ENCODE data around the gene TNRC18. TPM values are rescaled to one million over a fixed set of nuclear protein-coding genes. Genes with fewer than 3 reads are reported as not detected.
"Not testable (repeated sequence)": the region's sequence is repeated elsewhere in the genome, so short reads cannot be mapped to it uniquely, and the experiment has no call there.

TNRC18 gene
- total RNA-seq, 1 donor from 2014 or later, result 198 TPM

DNA sequence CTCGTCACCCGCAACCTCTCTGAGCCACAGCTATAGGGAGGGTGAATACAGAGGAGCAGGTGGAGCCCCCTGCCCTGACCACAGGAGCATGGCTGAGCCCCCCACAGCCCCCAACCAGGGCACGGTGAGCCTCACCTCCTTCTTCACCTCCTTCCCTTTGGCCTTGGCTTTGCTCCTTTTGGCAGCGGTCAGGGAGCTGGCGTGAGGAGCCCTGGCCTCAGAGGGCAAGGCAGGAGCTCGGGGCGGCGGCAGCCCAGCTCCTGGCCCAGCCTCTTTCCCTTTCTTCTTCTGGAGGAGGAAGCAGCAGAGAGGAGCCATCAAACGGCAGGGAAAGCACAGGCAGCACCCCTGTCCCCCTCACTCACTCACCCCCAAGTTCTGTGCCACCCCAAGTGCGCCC, 98.7 kb downstream of the TNRC18 start:
- Mint-ChIP-seq H3K4me1 (ENCODE audit: unreplicated experiment) (no peaks in the 10 kb centered on the region), H3K27me3 (ENCODE audit: unreplicated experiment) (no peaks in the 10 kb centered on the region), H3K27ac (ENCODE audit: unreplicated experiment) (peak overlapping the region; percentile 23), H3K4me3 (ENCODE audit: unreplicated experiment) (no peak overlapping the region), H3K36me3 (ENCODE audit: unreplicated experiment) (peaks cover 33% of the 10 kb centered on the region), H3K9me3 (ENCODE audit: unreplicated experiment) (no peaks in the 10 kb centered on the region)
- TF ChIP-seq, protein P1, sequence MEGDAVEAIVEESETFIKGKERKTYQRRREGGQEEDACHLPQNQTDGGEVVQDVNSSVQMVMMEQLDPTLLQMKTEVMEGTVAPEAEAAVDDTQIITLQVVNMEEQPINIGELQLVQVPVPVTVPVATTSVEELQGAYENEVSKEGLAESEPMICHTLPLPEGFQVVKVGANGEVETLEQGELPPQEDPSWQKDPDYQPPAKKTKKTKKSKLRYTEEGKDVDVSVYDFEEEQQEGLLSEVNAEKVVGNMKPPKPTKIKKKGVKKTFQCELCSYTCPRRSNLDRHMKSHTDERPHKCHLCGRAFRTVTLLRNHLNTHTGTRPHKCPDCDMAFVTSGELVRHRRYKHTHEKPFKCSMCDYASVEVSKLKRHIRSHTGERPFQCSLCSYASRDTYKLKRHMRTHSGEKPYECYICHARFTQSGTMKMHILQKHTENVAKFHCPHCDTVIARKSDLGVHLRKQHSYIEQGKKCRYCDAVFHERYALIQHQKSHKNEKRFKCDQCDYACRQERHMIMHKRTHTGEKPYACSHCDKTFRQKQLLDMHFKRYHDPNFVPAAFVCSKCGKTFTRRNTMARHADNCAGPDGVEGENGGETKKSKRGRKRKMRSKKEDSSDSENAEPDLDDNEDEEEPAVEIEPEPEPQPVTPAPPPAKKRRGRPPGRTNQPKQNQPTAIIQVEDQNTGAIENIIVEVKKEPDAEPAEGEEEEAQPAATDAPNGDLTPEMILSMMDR (IDR thresholded peaks at IDR 0.05), result no peak
- DNase-seq (ENCODE audit: extremely low spot score, unreplicated experiment), result no peak

DNA sequence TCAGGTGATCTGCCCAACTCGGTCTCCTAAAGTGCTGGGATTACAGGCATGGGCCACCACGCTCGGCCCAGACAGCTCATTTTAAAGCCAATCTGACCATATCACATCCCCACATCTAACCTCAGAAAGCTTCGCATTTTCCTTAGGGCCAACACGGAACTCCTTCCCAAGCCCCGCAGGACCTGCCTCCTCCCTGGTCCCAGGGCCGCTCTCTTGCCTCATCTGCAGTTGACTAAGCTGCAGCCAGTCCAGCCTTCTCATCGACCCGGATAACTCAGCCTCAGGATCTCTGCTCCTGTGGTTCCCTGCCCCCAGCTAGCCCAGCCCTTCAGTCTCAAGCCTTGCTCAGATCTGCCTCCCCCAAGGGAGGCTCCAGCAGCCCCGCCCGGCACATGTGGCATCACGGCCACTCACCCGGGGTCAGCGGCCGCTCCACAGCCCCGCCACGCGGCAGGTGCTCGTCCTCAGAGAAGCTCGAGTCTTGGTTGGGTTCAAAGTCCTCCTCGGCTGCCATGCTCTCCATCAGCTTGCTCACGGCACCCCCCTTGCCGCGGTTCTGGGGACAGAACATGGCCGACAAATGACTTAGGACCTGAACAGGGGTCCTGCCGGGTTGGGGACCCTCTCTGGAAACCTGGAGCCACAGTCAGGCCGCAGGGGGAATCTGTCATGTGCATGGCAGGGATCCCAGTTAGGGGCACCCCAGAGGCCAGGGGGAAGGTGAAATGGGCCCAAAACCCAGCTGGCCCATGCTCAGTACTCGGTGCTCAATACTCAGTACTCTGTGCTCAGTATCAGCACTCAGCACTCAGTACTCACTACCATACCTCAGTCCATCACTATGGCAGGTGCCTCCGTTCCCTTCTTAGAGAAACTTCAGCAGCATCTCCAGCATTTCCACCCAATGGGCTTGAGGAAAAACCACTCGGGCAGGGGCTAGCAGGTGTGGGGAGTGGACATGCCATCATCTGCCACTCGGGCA, 99.5 kb downstream of the TNRC18 start:
- H3K27me3 Mint-ChIP-seq (ENCODE audit: unreplicated experiment); DNase-seq (ENCODE audit: extremely low spot score, unreplicated experiment); H3K4me1 Mint-ChIP-seq (ENCODE audit: unreplicated experiment); H3K4me3 Mint-ChIP-seq (ENCODE audit: unreplicated experiment); H3K27ac Mint-ChIP-seq (ENCODE audit: unreplicated experiment); H3K9me3 Mint-ChIP-seq (ENCODE audit: unreplicated experiment): not testable (repeated sequence)
- peaks cover 39% of the 10 kb centered on the region for H3K36me3 Mint-ChIP-seq (ENCODE audit: unreplicated experiment)

DNA sequence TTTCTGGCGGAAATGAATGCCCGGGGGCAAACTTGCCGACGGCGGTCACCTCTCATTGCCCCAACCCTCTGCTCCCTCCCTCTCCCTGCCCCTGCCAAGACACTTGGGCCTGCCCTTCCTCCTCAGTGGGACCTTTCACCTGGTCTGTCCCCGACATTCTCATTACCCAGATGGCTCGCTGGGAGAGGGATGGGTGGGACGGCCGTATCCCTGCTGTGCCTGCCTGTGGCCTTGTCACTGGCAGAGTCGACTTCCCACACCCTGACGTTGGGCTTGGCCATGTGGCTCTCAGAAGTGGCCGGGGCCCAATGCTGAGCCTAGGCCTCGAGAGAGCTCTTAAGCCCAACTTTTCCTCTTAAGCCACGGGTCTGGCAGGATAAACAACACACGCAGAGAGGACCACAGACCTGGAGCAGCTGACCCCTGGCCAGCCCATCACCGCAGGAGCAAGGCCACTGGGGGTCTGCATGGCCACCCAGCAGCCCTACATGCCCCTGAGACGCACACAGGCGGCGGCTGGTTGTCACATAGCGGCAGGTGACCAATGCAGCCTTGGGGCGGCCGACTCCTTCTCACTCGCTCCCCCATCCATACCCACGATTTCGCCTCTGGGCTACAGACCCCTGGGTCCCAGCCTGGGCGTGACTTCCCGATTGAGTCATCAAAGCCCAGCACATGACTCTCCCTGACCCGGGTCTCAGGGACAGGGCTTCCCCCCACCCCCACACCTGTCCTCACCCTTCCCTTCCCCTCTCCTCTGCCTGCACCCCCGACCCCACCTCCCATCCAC, 100.8 kb downstream of the TNRC18 start:
- peaks cover 51% of the 10 kb centered on the region for H3K36me3 Mint-ChIP-seq (ENCODE audit: unreplicated experiment)
- TF ChIP-seq, protein P1 (IDR thresholded peaks at IDR 0.05), result no peak
- H3K27ac Mint-ChIP-seq (ENCODE audit: unreplicated experiment), result no peak overlapping the region
- H3K9me3 Mint-ChIP-seq (ENCODE audit: unreplicated experiment), result peaks cover 10% of the 10 kb centered on the region
- no peak for DNase-seq (ENCODE audit: extremely low spot score, unreplicated experiment)
- H3K4me1 Mint-ChIP-seq (ENCODE audit: unreplicated experiment), result no peaks in the 10 kb centered on the region
- no peaks in the 10 kb centered on the region for H3K27me3 Mint-ChIP-seq (ENCODE audit: unreplicated experiment)
- no peak overlapping the region for H3K4me3 Mint-ChIP-seq (ENCODE audit: unreplicated experiment)

DNA sequence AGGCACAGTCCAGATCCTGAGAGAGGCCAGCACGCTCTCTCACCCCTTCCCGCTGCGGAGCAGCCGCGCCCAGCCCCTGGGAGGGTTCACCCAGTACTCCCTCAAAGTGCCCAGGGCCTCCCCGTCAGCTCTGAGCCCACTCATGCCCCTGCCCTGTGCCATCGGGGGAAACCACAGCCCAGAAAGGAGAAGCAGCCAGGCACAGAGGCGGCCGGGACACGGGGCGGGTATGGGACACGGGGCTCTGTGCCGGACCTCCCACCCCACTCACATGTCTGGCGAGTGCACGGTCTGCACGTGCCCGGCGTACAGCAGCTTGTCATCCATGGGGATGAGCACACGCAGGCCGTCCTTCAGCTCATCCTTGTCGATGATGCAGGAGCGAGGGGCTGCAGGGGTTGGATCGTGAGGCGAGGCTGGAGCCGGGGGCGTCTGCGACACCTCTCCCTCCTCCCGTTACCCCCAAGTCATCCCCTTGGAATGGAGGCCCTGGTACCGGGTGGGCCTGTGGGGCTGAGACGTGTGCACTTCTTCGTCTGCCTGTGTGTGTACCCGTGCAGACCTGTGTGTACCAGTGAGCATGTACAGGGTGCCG, 102.7 kb downstream of the TNRC18 start:
- TF ChIP-seq, protein P1 (IDR thresholded peaks at IDR 0.05), result no peak
- H3K27ac Mint-ChIP-seq (ENCODE audit: unreplicated experiment), result no peak overlapping the region

DNA sequence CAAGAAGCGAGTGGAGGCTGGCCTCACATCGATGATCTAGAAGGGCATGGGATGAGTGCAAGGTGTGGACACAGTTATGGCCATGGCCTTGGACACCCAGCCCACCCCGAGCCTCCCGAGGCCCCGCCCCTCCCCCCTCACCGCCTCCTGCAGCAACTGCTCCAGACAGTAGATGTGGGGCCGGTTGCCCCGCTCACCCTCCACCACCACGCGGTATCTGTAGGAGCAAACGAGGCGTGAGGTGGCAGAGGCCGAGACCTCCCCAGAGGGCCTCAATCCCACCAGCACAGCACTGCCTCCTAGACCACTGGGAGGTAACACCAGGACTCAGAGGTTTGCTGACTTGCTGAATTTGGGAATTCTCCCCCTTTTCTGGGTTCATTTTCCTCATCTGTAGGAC, 103.2 kb downstream of the TNRC18 start:
- Mint-ChIP-seq H3K4me1 (ENCODE audit: unreplicated experiment) (no peaks in the 10 kb centered on the region), H3K9me3 (ENCODE audit: unreplicated experiment) (peaks cover 10% of the 10 kb centered on the region), H3K27me3 (ENCODE audit: unreplicated experiment) (no peaks in the 10 kb centered on the region), H3K4me3 (ENCODE audit: unreplicated experiment) (no peak overlapping the region), H3K36me3 (ENCODE audit: unreplicated experiment) (peaks cover 52% of the 10 kb centered on the region), H3K27ac (ENCODE audit: unreplicated experiment) (no peak overlapping the region)
- TF ChIP-seq, protein P1 (IDR thresholded peaks at IDR 0.05), result no peak
- DNase-seq (ENCODE audit: extremely low spot score, unreplicated experiment), result no peak

More for the DNA sequence above, 102.7 kb downstream of the TNRC18 start:
- no peak overlapping the region for H3K4me3 Mint-ChIP-seq (ENCODE audit: unreplicated experiment)
- H3K4me1 Mint-ChIP-seq (ENCODE audit: unreplicated experiment), result no peaks in the 10 kb centered on the region
- no peaks in the 10 kb centered on the region for H3K27me3 Mint-ChIP-seq (ENCODE audit: unreplicated experiment)
- DNase-seq (ENCODE audit: extremely low spot score, unreplicated experiment), result no peak
- H3K36me3 Mint-ChIP-seq (ENCODE audit: unreplicated experiment), result peaks cover 50% of the 10 kb centered on the region
- peaks cover 10% of the 10 kb centered on the region for H3K9me3 Mint-ChIP-seq (ENCODE audit: unreplicated experiment)

DNA sequence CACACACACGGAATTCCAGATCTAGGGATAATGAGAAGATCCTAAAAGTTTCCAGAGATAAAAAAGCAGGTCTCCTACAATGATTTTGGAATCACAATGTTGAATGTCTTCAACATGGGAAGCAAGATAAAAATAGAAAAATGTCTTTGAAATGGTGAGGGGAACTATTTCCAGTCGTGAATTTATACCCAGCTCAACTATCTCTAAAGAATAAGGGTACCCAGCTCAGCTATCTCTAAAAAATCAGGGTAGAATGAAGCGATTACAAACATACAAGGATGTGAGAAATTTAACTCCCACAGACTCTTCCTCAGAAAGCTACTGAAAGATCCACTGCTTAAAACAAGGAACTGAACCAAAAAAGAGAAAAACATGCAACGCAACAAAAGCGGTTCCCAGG, 105.0 kb downstream of the TNRC18 start:
- not testable (repeated sequence) for H3K4me1 Mint-ChIP-seq (ENCODE audit: unreplicated experiment); DNase-seq (ENCODE audit: extremely low spot score, unreplicated experiment); H3K27ac Mint-ChIP-seq (ENCODE audit: unreplicated experiment); H3K27me3 Mint-ChIP-seq (ENCODE audit: unreplicated experiment); H3K4me3 Mint-ChIP-seq (ENCODE audit: unreplicated experiment)
- H3K36me3 Mint-ChIP-seq (ENCODE audit: unreplicated experiment), result peaks cover 55% of the 10 kb centered on the region
- H3K9me3 Mint-ChIP-seq (ENCODE audit: unreplicated experiment), result peaks cover 10% of the 10 kb centered on the region
